K562 (cell line): ENCODE data around the gene RAP1A.

ENCODE experiments used
- CTCF ChIP-seq, 3 experiments: IDR thresholded peaks in 2 of 3; conservative IDR thresholded peaks in 1 of 3; 2 replicates each; pipeline ENCODE4 v1.5.1; 2011 to 2012; ENCODE audit warnings: low read length in 3 of 3, mild to moderate bottlenecking in 3 of 3, control low read depth in 2 of 3, improper control_type of control experiment in 1 of 3, inconsistent platforms in 1 of 3, low read depth in 1 of 3, mixed read lengths in 1 of 3, moderate library complexity in 1 of 3; ENCODE audit not compliant: insufficient read depth in 2 of 3
- E4F1 ChIP-seq: fragments of 250-450 bp; sonication (Bioruptor Pico); IDR thresholded peaks from 2 replicates; pipeline ENCODE4 v1.5.0; 2021; ENCODE audit warnings: mild to moderate bottlenecking, borderline replicate concordance
- FOSL1 ChIP-seq: fragments of 200-800 bp; sonication (Bioruptor generic); conservative IDR thresholded peaks from 2 replicates; pipeline ENCODE4 v1.6.1; 2016; ENCODE audit warnings: missing genetic modification characterization, missing compliant biosample characterization
- FOXM1 ChIP-seq, 2 experiments: fragments of 450-650 bp in 1 of 2; sonication (generic) in 1 of 2; formaldehyde crosslinking in 1 of 2; IDR thresholded peaks; 2 replicates each; pipeline versions ENCODE4 v1.6.1 to v1.9.0; 2017 to 2022; ENCODE audit warnings: low read depth in 2 of 2, mild to moderate bottlenecking in 2 of 2, missing genetic modification reagents in 1 of 2, moderate library complexity in 1 of 2
- IRF2 ChIP-seq: sonication (generic); formaldehyde crosslinking; IDR thresholded peaks from 2 replicates; pipeline ENCODE4 v1.8.1; 2022; ENCODE audit warnings: mild to moderate bottlenecking, missing genetic modification reagents
- KHSRP ChIP-seq: fragments of 450-650 bp; IDR thresholded peaks from 2 replicates; pipeline ENCODE4 v1.6.1; 2017
- KLF13 ChIP-seq: fragments of 450-650 bp; IDR thresholded peaks from 2 replicates; pipeline ENCODE4 v1.6.1; 2016; ENCODE audit warnings: missing genetic modification characterization, low read depth, mild to moderate bottlenecking, missing compliant biosample characterization, moderate library complexity, borderline replicate concordance
- MED1 ChIP-seq: sonication (generic); formaldehyde crosslinking; IDR thresholded peaks from 2 replicates; pipeline ENCODE4 v1.8.1; 2023; ENCODE audit warnings: missing genetic modification reagents, borderline replicate concordance
- SAFB ChIP-seq: fragments of 200-400 bp; formaldehyde crosslinking; IDR thresholded peaks from 2 replicates; pipeline ENCODE4 v1.6.1; 2017; ENCODE audit warnings: low read depth, low read length, borderline replicate concordance
- SIN3A ChIP-seq, 2 experiments: fragments of 150-350 bp in 1 of 2; IDR thresholded peaks; 2 replicates each; pipeline ENCODE4 v1.6.1; 2011 to 2016; ENCODE audit warnings: borderline replicate concordance in 2 of 2, low read depth in 2 of 2, low read length in 2 of 2, mild to moderate bottlenecking in 2 of 2, moderate library complexity in 2 of 2; ENCODE audit not compliant: control insufficient read depth in 1 of 2
- TARDBP ChIP-seq: fragments of 450-650 bp; IDR thresholded peaks from 2 replicates; pipeline ENCODE4 v1.6.1; 2016
- ZNF263 ChIP-seq: sonication (generic); formaldehyde crosslinking; IDR thresholded peaks from 2 replicates; pipeline ENCODE4 v1.8.0; 2022; ENCODE audit warnings: mild to moderate bottlenecking, missing genetic modification reagents, borderline replicate concordance
- ZNF79 ChIP-seq: fragments of 250-450 bp; sonication (Bioruptor Pico); IDR thresholded peaks from 2 replicates; pipeline ENCODE4 v1.4.0; 2020; ENCODE audit warnings: low read depth, mild to moderate bottlenecking, moderate library complexity

DNA sequence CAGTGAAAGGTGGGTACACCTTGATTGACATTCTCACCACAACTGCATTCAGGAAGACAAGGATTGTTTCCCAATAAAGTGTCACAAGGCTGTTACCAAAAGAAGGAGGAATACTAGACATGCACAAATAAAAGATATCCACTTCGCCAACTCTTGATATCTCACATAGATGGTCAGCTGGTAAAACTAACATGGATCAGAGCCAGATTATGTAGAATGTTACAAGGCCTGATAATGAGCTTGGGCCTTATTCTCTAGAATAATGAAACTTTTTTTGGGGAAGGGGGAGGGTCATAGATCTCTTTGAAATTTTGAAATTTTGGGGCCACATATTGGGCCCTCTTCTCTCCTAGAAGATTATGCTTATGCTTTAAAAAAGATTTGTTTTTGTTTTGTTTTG is 24.9 kb downstream of the RAP1A start:
- TF ChIP-seq TARDBP (no peak), MED1 (CRISPR knock-in tag) (no peak), KHSRP (no peak), E4F1 (CRISPR knock-in tag) (no peak), FOXM1 (IDR thresholded peaks at IDR 0.05; ENCODE audit: low read depth) (no peak), FOXM1 (CRISPR knock-in tag; IDR thresholded peaks at IDR 0.05; ENCODE audit: low read depth) (no peak), ZNF79 (CRISPR knock-in tag) (no peak), ZNF263 (CRISPR knock-in tag) (no peak), CTCF (IDR thresholded peaks at IDR 0.05 in 2 of 3, conservative IDR thresholded peaks at IDR 0.05 in 1 of 3; ENCODE audit: insufficient read depth in 2 of 3, low read depth in 1 of 3, low read length in 3 of 3) (no peak), KLF13 (tag) (no peak), FOSL1 (tag) (no peak), SAFB (no peak), IRF2 (CRISPR knock-in tag) (no peak), SIN3A (IDR thresholded peaks at IDR 0.05; ENCODE audit: borderline replicate concordance in 2 of 2, control insufficient read depth in 1 of 2, low read depth in 2 of 2, low read length in 2 of 2) (no peak)
